ENCODE measurements around the gene SGPL1.

The SGPL1 gene

GRCh38 chr10:70781461-70782051, 34.2 kb upstream of the SGPL1 start:
- no peak for TF ChIP-seq USF1 (IDR thresholded peaks at IDR 0.05)
- no peak for TF ChIP-seq TEAD4 (IDR thresholded peaks at IDR 0.05)

DNA sequence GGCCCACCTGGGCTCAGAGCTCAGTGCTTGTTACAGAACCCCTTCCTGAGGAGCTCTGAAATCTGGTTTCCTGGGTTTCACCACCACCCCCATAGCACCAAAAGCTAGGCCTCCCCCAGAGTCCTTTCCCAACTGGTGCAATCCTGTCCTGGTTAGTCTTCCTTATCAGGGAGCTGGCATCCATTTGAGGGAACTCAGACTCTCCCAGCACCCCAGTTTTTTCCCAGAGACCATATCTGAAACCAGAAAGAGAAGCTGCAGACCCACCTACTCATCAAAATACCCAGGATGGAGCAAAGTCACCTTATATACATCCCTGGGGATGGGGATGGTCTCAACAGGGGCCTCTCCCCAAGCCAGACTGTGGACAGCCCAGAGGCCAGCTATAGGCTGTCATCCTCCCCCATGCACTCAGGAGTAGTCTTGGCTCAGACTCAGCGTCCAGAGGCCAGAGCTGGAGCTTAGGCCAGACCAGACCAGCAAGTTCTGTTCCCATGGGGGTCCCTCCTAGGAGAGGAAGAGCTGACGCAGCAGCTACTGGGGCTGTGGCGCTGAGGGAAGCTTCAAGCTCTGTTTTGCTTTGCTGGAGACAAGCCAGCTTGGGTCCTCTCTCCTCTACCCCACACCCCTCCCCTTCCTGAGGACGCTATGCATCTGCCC, 33.5 kb upstream of the SGPL1 start:
- TF ChIP-seq CREB1 (IDR thresholded peaks at IDR 0.05; ENCODE audit: low read depth) = no peak
- TF ChIP-seq FOXM1 (IDR thresholded peaks at IDR 0.05; ENCODE audit: borderline replicate concordance, low read depth) = no peak
- no peak for TF ChIP-seq YY1 (IDR thresholded peaks at IDR 0.05; ENCODE audit: low read depth)
- no peak for TF ChIP-seq MAX (IDR thresholded peaks at IDR 0.05)
- TF ChIP-seq, protein P1, sequence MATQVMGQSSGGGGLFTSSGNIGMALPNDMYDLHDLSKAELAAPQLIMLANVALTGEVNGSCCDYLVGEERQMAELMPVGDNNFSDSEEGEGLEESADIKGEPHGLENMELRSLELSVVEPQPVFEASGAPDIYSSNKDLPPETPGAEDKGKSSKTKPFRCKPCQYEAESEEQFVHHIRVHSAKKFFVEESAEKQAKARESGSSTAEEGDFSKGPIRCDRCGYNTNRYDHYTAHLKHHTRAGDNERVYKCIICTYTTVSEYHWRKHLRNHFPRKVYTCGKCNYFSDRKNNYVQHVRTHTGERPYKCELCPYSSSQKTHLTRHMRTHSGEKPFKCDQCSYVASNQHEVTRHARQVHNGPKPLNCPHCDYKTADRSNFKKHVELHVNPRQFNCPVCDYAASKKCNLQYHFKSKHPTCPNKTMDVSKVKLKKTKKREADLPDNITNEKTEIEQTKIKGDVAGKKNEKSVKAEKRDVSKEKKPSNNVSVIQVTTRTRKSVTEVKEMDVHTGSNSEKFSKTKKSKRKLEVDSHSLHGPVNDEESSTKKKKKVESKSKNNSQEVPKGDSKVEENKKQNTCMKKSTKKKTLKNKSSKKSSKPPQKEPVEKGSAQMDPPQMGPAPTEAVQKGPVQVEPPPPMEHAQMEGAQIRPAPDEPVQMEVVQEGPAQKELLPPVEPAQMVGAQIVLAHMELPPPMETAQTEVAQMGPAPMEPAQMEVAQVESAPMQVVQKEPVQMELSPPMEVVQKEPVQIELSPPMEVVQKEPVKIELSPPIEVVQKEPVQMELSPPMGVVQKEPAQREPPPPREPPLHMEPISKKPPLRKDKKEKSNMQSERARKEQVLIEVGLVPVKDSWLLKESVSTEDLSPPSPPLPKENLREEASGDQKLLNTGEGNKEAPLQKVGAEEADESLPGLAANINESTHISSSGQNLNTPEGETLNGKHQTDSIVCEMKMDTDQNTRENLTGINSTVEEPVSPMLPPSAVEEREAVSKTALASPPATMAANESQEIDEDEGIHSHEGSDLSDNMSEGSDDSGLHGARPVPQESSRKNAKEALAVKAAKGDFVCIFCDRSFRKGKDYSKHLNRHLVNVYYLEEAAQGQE (IDR thresholded peaks at IDR 0.05; ENCODE audit: low read depth) = no peak
- no peak for TF ChIP-seq EP300 (IDR thresholded peaks at IDR 0.05; ENCODE audit: borderline replicate concordance)
- no peak for TF ChIP-seq USF1 (IDR thresholded peaks at IDR 0.05)

DNA sequence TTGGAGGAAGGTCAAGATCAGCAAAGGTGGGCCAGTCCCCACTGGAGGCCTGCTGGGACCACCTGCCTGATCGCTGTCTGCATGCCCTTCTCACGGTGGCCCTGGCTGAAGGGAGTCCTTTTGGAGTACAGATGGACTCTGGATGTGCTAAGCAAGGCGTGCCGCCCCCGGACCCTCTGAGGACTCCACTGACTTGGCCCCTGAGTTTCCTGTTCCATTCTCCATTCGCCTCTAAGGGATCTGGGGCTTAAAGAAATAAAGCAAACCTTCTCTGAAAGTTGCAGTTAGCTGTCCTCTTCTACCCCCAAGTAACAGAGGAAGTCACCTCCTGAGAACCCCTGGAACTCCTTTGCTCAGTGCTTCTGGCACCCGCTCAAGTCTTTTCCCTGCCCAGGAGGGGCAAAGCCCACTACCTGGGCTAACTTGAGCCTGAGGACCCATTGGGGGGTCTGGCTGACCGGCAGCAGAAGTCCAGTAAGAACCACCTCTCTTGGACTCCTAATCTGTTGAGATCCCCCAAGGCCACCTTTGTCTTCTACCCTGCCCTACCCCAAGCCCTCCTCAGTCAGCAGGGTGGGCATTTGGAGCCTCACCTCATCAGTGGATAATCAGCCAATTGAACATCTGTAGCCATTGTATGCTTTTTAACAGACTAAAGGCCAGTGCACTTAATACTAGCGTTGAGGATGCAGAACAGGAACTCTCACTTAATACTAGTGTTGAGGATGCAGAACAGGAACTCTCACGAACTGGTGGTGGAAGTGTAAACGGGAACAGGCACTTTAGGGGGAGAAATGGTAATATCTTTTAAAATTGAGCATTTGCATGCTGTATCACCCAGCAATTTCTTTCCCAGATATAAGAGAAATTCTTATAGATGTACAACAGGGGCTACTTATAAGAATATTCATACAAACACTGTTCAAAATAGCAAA, 32.7 kb upstream of the SGPL1 start:
- no peak for TF ChIP-seq EGR1 (IDR thresholded peaks at IDR 0.05)
- no peak for TF ChIP-seq TCF12 (IDR thresholded peaks at IDR 0.05; ENCODE audit: low read depth)
- TF ChIP-seq MAX (IDR thresholded peaks at IDR 0.05) = no peak
- TF ChIP-seq YY1 (IDR thresholded peaks at IDR 0.05; ENCODE audit: low read depth) = no peak
- no peak for TF ChIP-seq TAF1 (IDR thresholded peaks at IDR 0.05; ENCODE audit: low read depth)
- TF ChIP-seq RAD21 (IDR thresholded peaks at IDR 0.05; ENCODE audit: low read depth) = no peak
- TF ChIP-seq EP300 (IDR thresholded peaks at IDR 0.05; ENCODE audit: borderline replicate concordance) = no peak

DNA sequence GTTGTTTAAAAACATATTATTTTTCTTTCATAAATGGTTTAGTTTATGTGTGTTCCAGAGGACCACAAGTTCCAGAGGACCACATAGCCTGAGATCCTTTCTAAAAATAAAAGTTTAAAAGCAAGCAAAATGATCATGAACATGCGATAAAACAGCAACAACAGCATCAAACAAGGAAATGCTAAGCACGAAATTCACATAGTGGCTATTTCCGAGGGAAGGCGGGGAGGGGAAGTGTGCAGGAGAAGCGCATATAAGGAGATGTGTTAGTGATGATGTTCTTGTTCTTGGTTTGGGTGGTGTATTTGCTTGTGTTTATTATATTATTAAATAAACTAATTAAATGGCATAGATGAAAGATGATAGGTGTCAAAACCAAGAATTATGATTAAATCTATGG, 31.7 kb upstream of the SGPL1 start:
- no peak for TF ChIP-seq EGR1 (IDR thresholded peaks at IDR 0.05)
- no peak for TF ChIP-seq CEBPB (IDR thresholded peaks at IDR 0.05)
- no peak for TF ChIP-seq YY1 (IDR thresholded peaks at IDR 0.05; ENCODE audit: low read depth)

- no peak for TF ChIP-seq YY1 (IDR thresholded peaks at IDR 0.05; ENCODE audit: low read depth)
- TF ChIP-seq MAX (IDR thresholded peaks at IDR 0.05) = no peak
- TF ChIP-seq FOXM1 (IDR thresholded peaks at IDR 0.05; ENCODE audit: borderline replicate concordance, low read depth) = no peak
- no peak for TF ChIP-seq TEAD4 (IDR thresholded peaks at IDR 0.05)
- TF ChIP-seq TCF12 (IDR thresholded peaks at IDR 0.05; ENCODE audit: low read depth) = no peak
- TF ChIP-seq, protein P1 (IDR thresholded peaks at IDR 0.05; ENCODE audit: low read depth) = no peak
- TF ChIP-seq USF1 (IDR thresholded peaks at IDR 0.05) = no peak
- TF ChIP-seq EGR1 (IDR thresholded peaks at IDR 0.05) = no peak
- TF ChIP-seq TAF1 (IDR thresholded peaks at IDR 0.05; ENCODE audit: low read depth) = no peak
- no peak for TF ChIP-seq CREB1 (IDR thresholded peaks at IDR 0.05; ENCODE audit: low read depth)
- no peak for TF ChIP-seq EP300 (IDR thresholded peaks at IDR 0.05; ENCODE audit: borderline replicate concordance)
- no peak for TF ChIP-seq CEBPB (IDR thresholded peaks at IDR 0.05)
- no peak for TF ChIP-seq NFIC (IDR thresholded peaks at IDR 0.05)
- no peak for TF ChIP-seq ZBTB7A (IDR thresholded peaks at IDR 0.05; ENCODE audit: low read depth)
Measured at GRCh38 chr10:70784471-70784870, 31.3 kb upstream of the SGPL1 start.

Data from Ishikawa (cell line).